Tibial artery (tissue), 4 donors: ENCODE data around the gene GPR68.

Source experiments
- DNase-seq, 2 donors: peaks; one replicate each; pipeline ENCODE4 v3.0.0-alpha.2; 2019
- H3K27ac ChIP-seq, 2 donors: fragments of 200-600 bp; sonication (generic) in 1 of 2; 1 replicate in 1 of 2; 2 replicates in 1 of 2; pipeline ENCODE4 v1.5.1; 2018 to 2019; ENCODE audit warnings: mild to moderate bottlenecking in 1 of 2
- H3K27me3 ChIP-seq, 2 donors: fragments of 200-600 bp; sonication (generic) in 1 of 2; one replicate each; pipeline versions ENCODE4 v1.5.1 to v1.6.0; 2016 to 2019
- H3K36me3 ChIP-seq, 3 donors: fragments of 200-600 bp; sonication (generic) in 2 of 3; one replicate each; pipeline ENCODE4 v1.5.1; 2016 to 2019; ENCODE audit warnings: mild to moderate bottlenecking in 2 of 3
- H3K4me1 ChIP-seq, 4 donors: fragments of 200-600 bp; sonication (generic) in 2 of 4; 1 replicate in 3 of 4; 2 replicates in 1 of 4; pipeline ENCODE4 v1.5.1; 2016 to 2019
- H3K4me3 ChIP-seq, 2 donors: fragments of 200-600 bp; sonication (generic) in 1 of 2; 1 replicate in 1 of 2; 2 replicates in 1 of 2; pipeline ENCODE4 v1.5.1; 2018 to 2019; ENCODE audit warnings: mild to moderate bottlenecking in 2 of 2
- H3K9me3 ChIP-seq, 3 donors: fragments of 200-600 bp; sonication (generic) in 1 of 3; one replicate each; pipeline ENCODE4 v1.5.1; 2016 to 2019
- CTCF ChIP-seq, 2 experiments: fragments of 200-600 bp in 1 of 2; fragments of 450-650 bp in 1 of 2; IDR thresholded peaks; one replicate each; pipeline ENCODE4 v1.5.1; 2017 to 2019; ENCODE audit warnings: antibody characterized with exemption in 2 of 2, mild to moderate bottlenecking in 1 of 2, moderate library complexity in 1 of 2
- intact Hi-C: fragments of 100-400 bp; cut with DNase I; formaldehyde crosslinking; loops from one replicate; pipeline ENCODE4 v1.15.0; 2023; ENCODE audit warnings: low total_unique reads

The GPR68 gene

DNA sequence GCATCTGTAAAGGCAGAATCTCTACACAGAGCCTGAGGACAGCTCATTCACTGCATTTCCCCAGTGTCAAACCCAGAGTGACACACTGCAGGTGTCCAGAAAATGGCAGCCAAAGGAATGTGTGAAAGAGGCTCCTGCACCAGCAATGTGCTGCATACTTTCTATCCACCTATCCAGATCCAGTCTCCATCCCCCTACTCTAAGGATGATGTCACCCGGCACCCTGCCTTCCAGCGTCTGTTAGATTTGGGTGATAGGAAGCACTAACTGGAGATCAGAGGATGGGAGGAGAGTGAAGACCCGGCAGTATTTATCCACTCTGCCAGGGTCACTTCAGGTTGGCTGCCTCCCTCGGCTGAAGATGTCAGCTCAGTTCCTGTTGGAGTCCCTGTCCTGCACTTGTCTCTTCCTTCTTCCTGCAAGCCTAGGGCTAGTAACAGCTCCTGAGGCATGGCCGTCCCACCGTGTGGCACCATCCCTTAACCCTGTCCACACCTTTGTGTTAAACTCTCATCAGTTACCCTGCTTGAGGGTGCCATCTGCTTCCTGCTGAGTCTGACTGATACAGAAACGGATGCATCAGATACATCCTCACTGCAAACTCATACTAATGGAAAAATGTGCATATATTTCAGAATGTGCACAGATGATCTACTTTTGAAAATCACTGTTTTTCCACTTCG is 13.0 kb upstream of the GPR68 start:
- Histone ChIP-seq H3K36me3 (no peaks in the 10 kb centered on the region), H3K4me3 (no peak overlapping the region), H3K4me1 (peaks cover 0 to 11% (median 8%) of the 10 kb centered on the region in 4 donors), H3K9me3 (no peaks in the 10 kb centered on the region), H3K27me3 (peaks cover 0 to 8% of the 10 kb centered on the region in 2 donors), H3K27ac (no peak overlapping the region)
- intact Hi-C loops = no loop called here
- TF ChIP-seq CTCF (IDR thresholded peaks at IDR 0.05) = no peak
- DNase-seq = no peak

DNA sequence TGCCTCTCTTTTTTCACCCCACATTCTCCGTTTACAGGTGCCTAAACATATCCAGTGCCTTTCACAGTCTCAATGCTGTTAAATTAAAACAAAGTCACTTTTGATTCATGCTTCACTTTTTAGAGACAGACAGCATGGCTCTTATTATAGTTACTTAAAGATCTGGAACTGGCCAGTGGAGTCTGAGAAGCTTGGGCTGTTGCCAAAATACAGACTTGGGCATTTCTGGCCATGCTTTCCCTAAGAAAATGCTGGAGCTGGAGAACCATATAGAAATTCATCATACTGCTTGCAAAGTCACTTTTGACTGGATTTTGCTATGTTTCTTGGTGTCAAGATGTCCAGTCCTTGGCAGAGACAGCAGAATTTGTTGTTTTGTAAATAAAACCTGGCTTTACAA is 12.2 kb upstream of the GPR68 start:
- Histone ChIP-seq H3K27me3 (peaks cover 0 to 8% of the 10 kb centered on the region in 2 donors), H3K4me1 (peaks cover 0 to 11% (median 8%) of the 10 kb centered on the region in 4 donors), H3K9me3 (no peaks in the 10 kb centered on the region), H3K27ac (no peak overlapping the region), H3K36me3 (no peaks in the 10 kb centered on the region), H3K4me3 (no peak overlapping the region)
- TF ChIP-seq CTCF (IDR thresholded peaks at IDR 0.05) = no peak
- DNase-seq = no peak
- intact Hi-C loops = no loop called here

DNA sequence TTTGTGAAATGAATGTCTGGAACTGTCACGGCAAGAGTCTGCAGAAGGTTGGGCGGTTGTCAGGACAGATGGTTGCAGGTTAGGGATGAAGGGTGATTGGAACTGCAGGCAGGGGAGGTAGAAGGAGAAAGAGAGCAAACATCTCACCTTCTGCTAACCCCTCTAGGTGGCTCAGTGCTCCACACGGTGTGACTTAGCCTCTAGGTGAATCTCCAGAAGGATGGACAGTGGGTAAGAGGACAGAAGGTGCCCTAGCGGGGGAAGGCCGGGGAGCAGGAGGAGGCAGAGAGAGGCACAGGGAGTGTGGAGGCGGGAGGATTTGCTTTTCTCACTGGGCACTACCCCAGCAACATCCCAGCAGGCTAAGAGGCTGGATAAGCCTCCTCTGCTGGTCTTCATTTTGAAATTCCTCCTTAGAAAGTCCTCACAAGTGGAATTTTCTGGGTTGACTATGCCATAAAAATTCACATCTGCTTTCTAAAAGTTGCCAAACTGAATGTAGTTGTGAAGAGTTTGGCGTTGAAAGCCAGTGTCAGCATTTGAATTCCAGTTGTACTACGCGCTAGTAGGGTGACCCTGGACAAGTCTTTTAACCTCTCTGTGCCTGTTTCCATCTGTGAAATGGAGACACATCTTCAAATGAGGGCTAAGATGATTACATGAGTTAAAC is 10.7 kb upstream of the GPR68 start:
- no peak overlapping the region for H3K27ac ChIP-seq
- no peak for TF ChIP-seq CTCF (IDR thresholded peaks at IDR 0.05)
- H3K36me3 ChIP-seq = no peaks in the 10 kb centered on the region
- H3K9me3 ChIP-seq = no peaks in the 10 kb centered on the region
- peaks cover 0 to 11% (median 8%) of the 10 kb centered on the region in 4 donors for H3K4me1 ChIP-seq
- intact Hi-C loops = no loop called here
- H3K27me3 ChIP-seq = peaks cover 0 to 8% of the 10 kb centered on the region in 2 donors
- no peak overlapping the region for H3K4me3 ChIP-seq
- no peak for DNase-seq

GRCh38 chr14:91254461-91254860 is 10.0 kb upstream of the GPR68 start:
- intact Hi-C loops = no loop called here
- H3K27ac ChIP-seq = no peak overlapping the region
- no peaks in the 10 kb centered on the region for H3K36me3 ChIP-seq

DNA sequence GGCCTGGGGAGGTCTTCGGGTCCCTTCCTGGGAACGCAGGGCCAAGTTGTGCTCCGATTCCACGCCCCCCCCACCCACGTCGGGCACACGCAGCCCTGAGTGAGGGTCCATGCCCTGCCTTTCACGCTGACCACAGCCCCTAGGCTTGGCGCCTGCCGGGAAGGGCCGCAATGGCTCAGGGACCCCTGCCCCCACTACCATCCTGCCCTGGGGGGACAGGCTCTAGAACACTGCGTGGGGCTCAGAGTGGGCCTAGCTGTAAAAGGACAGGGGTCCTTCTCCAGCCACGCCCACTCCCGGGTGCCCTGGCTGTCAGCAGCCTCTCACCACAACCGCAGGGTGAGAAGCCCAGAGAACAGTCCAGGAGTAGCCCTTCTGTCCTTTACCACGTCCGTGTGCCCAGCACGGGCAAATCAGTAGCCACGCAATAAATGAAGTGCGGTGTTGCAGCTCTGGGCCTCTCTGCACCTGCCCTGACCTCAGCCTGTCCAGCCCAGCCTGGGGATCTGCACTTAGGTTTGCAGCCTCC is 9.4 kb upstream of the GPR68 start:
- Histone ChIP-seq H3K9me3 (no peaks in the 10 kb centered on the region), H3K4me3 (peak overlapping the region; percentile 49 to 54), H3K27me3 (peaks cover 0 to 3% of the 10 kb centered on the region in 2 donors), H3K36me3 (no peaks in the 10 kb centered on the region), H3K27ac (peak overlapping the region in 1 of 2 donors; percentile 43), H3K4me1 (peaks cover 0 to 11% (median 8%) of the 10 kb centered on the region in 4 donors)
- no peak for TF ChIP-seq CTCF (IDR thresholded peaks at IDR 0.05)
- no peak for DNase-seq
- intact Hi-C loops = no loop called here

More at GRCh38 chr14:91254461-91254860, 10.0 kb upstream of the GPR68 start:
- no peak for TF ChIP-seq CTCF (IDR thresholded peaks at IDR 0.05)
- DNase-seq = no peak
- Histone ChIP-seq H3K4me1 (peaks cover 0 to 11% (median 8%) of the 10 kb centered on the region in 4 donors), H3K9me3 (no peaks in the 10 kb centered on the region), H3K4me3 (no peak overlapping the region), H3K27me3 (peaks cover 0 to 6% of the 10 kb centered on the region in 2 donors)
